WERI-Rb-1 (cell line): ENCODE data around the gene PPFIA2.

Experiments
- DNase-seq: peaks from one replicate; pipeline ENCODE4 v3.0.0-alpha.2; 2020
- H3K27ac ChIP-seq: fragments of 250-450 bp; sonication (Bioruptor Pico); 2 replicates; pipeline ENCODE4 v1.5.1; 2020; ENCODE audit warnings: mild to moderate bottlenecking, moderate library complexity
- H3K27me3 ChIP-seq: fragments of 250-450 bp; sonication (Bioruptor Pico); 2 replicates; pipeline ENCODE4 v1.5.1; 2021; ENCODE audit warnings: mild to moderate bottlenecking, low read depth, moderate library complexity; ENCODE audit not compliant: insufficient read depth, severe bottlenecking
- H3K36me3 ChIP-seq: fragments of 250-450 bp; sonication (Bioruptor Pico); 2 replicates; pipeline ENCODE4 v1.5.1; 2020; ENCODE audit warnings: mild to moderate bottlenecking, moderate library complexity
- H3K4me3 ChIP-seq: 2 replicates; pipeline ENCODE4 v1.5.1; 2011; ENCODE audit warnings: low read depth, mild to moderate bottlenecking, control low read depth, low read length
- H3K9me3 ChIP-seq: fragments of 250-450 bp; sonication (Bioruptor Pico); 2 replicates; pipeline ENCODE4 v1.5.1; 2021; ENCODE audit warnings: mild to moderate bottlenecking, moderate library complexity; ENCODE audit not compliant: severe bottlenecking
- TF ChIP-seq, protein P1 (sequence below): IDR thresholded peaks from 2 replicates; pipeline ENCODE4 v1.5.1; 2011; ENCODE audit warnings: low read depth, mild to moderate bottlenecking, control low read depth, inconsistent platforms, low read length

The PPFIA2 gene

DNA sequence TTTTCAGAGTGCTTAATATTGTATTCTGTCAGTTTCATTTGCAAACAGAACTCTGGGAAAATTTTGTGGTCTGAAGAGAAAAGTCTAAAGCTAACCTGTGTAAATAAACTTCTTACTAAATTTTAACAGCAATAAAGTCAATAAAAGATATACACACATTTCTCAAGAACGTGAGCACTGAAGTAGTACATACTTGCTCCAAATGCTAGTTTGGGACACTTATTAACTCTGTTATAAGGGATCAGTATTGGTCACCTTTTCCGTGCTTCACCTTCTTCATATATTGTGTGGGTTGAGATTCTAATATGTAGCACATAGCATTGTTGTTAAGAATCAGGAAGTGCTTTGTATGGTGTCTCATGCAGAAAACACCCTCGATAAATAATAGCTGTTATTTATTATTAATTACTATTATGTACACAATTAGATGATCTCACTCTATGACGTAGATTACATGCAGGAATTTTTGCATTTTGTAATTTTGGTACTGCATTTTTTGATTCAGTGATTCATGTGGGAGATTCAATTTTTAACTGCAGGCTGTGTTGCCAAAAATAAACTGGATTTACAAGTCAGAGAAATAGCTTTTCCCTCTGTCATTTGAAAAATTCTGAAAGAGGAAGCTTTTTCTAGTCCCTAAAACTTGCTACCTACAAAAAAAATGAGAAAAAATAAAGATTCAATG, 380.4 kb downstream of the PPFIA2 start:
- no peak overlapping the region for H3K27ac ChIP-seq
- H3K27me3 ChIP-seq: no peaks in the 10 kb centered on the region
- H3K9me3 ChIP-seq: no peaks in the 10 kb centered on the region
- DNase-seq: no peak
- H3K36me3 ChIP-seq: no peaks in the 10 kb centered on the region
- H3K4me3 ChIP-seq: no peak overlapping the region
- TF ChIP-seq, protein P1, sequence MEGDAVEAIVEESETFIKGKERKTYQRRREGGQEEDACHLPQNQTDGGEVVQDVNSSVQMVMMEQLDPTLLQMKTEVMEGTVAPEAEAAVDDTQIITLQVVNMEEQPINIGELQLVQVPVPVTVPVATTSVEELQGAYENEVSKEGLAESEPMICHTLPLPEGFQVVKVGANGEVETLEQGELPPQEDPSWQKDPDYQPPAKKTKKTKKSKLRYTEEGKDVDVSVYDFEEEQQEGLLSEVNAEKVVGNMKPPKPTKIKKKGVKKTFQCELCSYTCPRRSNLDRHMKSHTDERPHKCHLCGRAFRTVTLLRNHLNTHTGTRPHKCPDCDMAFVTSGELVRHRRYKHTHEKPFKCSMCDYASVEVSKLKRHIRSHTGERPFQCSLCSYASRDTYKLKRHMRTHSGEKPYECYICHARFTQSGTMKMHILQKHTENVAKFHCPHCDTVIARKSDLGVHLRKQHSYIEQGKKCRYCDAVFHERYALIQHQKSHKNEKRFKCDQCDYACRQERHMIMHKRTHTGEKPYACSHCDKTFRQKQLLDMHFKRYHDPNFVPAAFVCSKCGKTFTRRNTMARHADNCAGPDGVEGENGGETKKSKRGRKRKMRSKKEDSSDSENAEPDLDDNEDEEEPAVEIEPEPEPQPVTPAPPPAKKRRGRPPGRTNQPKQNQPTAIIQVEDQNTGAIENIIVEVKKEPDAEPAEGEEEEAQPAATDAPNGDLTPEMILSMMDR: no peak

DNA sequence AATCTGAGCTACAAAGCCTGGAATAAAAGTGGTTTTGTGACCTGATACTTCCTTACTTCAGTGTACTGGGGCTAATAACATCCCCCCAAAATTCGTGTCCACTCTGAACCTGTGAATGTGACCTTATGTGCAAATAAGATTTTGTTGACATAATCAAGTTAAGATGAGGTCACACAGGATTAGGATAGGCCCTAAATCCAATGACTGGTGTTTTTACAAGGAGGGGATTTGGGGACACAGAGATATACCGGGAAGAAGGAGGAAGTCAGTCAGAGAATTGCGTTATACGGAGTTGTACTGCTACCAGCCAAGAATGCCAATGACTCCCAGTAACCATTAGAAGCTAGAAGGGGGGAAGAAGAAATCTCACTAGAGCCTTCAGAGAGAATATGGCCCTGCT, 381.4 kb downstream of the PPFIA2 start:
- H3K27me3 ChIP-seq: no peaks in the 10 kb centered on the region
- no peak for DNase-seq
- no peaks in the 10 kb centered on the region for H3K9me3 ChIP-seq
- H3K4me3 ChIP-seq: no peak overlapping the region
- TF ChIP-seq, protein P1: no peak
- H3K27ac ChIP-seq: no peak overlapping the region
- H3K36me3 ChIP-seq: no peaks in the 10 kb centered on the region

DNA sequence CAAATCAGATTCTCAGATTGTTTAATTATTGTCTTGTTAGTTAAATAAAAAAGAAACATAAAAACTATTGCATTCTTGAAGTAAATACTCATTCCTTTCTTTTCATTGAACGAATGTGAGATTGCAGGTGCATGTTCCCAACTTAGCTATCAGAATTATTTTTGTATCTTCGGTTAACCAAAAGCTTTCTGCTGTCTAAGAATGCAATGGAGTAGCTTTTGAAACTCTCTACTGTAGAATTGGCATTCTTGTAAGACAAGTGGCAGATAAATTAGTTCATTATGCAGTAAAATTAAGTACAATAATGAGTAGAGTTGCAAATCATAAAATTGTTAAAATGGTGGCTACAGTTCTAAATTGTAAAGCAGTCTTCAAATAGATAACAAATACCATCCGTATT, 383.2 kb downstream of the PPFIA2 start:
- Histone ChIP-seq H3K9me3 (no peaks in the 10 kb centered on the region), H3K4me3 (no peak overlapping the region), H3K27ac (no peak overlapping the region), H3K27me3 (no peaks in the 10 kb centered on the region), H3K36me3 (no peaks in the 10 kb centered on the region)
- DNase-seq: no peak
- TF ChIP-seq, protein P1: no peak

DNA sequence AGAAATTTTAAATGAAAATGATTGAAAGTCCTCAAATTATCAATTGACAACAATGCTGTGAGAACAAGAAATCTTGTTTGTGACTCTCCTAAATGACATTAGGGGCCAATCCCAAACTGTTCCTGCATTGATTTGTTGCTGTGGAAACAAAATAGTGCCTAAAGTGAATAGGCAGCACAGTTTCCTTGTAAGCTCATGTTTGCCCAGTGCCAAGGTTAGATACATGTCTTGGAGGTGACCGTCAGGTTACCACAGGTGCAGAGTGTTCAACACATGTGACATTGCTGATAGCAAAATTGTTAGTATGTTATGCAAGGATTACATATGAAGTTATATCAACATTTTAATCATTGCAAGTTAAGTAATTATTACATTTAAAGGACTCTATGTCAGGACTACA, 388.7 kb downstream of the PPFIA2 start:
- H3K4me3 ChIP-seq: no peak overlapping the region
- H3K27ac ChIP-seq: no peak overlapping the region
- TF ChIP-seq, protein P1: no peak
- no peak for DNase-seq
- no peaks in the 10 kb centered on the region for H3K9me3 ChIP-seq
- no peaks in the 10 kb centered on the region for H3K27me3 ChIP-seq
- H3K36me3 ChIP-seq: no peaks in the 10 kb centered on the region

DNA sequence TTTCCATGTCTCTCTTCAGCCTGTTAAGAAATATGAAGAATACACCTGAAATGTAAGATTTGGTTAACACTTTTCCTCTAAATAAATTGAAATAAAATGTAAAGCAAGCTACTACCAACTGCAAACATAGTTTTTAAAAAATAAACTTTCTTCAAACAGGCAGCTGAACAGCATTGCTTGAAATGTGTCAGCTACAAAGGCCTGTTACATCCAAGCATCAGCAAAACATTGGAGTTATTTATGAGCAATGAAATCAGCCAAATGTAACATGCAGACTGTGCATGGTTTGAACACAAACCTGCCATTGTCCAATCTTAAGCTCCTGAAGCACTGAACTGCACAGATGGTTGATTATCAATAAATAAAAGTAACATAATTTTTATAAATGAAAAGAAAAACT, 390.0 kb downstream of the PPFIA2 start:
- H3K9me3 ChIP-seq: no peaks in the 10 kb centered on the region
- TF ChIP-seq, protein P1: no peak
- DNase-seq: no peak
- no peaks in the 10 kb centered on the region for H3K36me3 ChIP-seq
- H3K4me3 ChIP-seq: no peak overlapping the region
- H3K27me3 ChIP-seq: no peaks in the 10 kb centered on the region
- H3K27ac ChIP-seq: no peak overlapping the region

DNA sequence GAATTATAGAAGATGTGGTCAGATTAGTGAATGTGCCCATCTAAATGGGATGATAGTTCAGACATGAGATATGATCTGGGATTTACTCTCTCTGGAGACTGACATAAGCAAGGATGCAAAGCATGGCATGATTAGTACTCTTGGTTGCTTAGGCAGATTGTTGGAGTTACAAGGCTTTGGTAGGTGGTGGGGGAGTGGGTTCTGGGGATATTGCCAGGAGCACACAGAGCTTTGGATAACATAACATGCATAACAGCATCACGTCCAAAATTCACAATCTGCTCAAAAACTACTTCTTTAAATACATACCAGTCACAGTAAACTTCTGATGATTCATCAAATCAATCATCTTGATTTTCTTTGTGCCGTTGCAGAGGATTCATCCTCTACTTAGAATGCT, 393.9 kb downstream of the PPFIA2 start:
- no peaks in the 10 kb centered on the region for H3K36me3 ChIP-seq
- H3K4me3 ChIP-seq: no peak overlapping the region

More for the DNA sequence above, 393.9 kb downstream of the PPFIA2 start:
- Histone ChIP-seq H3K9me3 (no peaks in the 10 kb centered on the region), H3K27ac (no peak overlapping the region), H3K27me3 (no peaks in the 10 kb centered on the region)
- TF ChIP-seq, protein P1: no peak
- DNase-seq: no peak
